ENCODE data around the gene SEPHS2.

SEPHS2 gene

GRCh38 chr16:30421010-30421409 is 24.7 kb downstream of the SEPHS2 start:
- TF ChIP-seq ZFX (IDR thresholded peaks at IDR 0.05) (no peak), CTCF (conservative IDR thresholded peaks at IDR 0.05) (no peak)
- no peak overlapping the region for H3K27ac ChIP-seq

- no peak for TF ChIP-seq ZFX (IDR thresholded peaks at IDR 0.05)
- TF ChIP-seq CTCF (conservative IDR thresholded peaks at IDR 0.05): no peak
- peak overlapping the region; percentile 85 for H3K27ac ChIP-seq
These were observed 27.1 kb downstream of the SEPHS2 start for GRCh38 chr16:30418350-30419181.

- H3K27ac ChIP-seq: peak overlapping the region; percentile 85
- no peak for TF ChIP-seq ZFX (IDR thresholded peaks at IDR 0.05)
These were observed 27.9 kb downstream of the SEPHS2 start for GRCh38 chr16:30417529-30418349.

GRCh38 chr16:30416624-30417528 is 28.8 kb downstream of the SEPHS2 start:
- H3K27ac ChIP-seq: peak overlapping the region; percentile 85

GRCh38 chr16:30416047-30416603 is 29.5 kb downstream of the SEPHS2 start:
- TF ChIP-seq ZFX (IDR thresholded peaks at IDR 0.05): no peak
- no peak for TF ChIP-seq CTCF (conservative IDR thresholded peaks at IDR 0.05)
- no peak overlapping the region for H3K27ac ChIP-seq

More at GRCh38 chr16:30416624-30417528, 28.8 kb downstream of the SEPHS2 start:
- TF ChIP-seq CTCF (conservative IDR thresholded peaks at IDR 0.05): no peak
- TF ChIP-seq ZFX (IDR thresholded peaks at IDR 0.05): no peak

- H3K27ac ChIP-seq: no peak overlapping the region
- TF ChIP-seq CTCF (conservative IDR thresholded peaks at IDR 0.05): no peak
- no peak for TF ChIP-seq ZFX (IDR thresholded peaks at IDR 0.05)
These were observed 31.5 kb downstream of the SEPHS2 start for GRCh38 chr16:30414159-30414558.

Data from C4-2B (cell line).